ENCODE measurements around the gene FBXO47.

DNA sequence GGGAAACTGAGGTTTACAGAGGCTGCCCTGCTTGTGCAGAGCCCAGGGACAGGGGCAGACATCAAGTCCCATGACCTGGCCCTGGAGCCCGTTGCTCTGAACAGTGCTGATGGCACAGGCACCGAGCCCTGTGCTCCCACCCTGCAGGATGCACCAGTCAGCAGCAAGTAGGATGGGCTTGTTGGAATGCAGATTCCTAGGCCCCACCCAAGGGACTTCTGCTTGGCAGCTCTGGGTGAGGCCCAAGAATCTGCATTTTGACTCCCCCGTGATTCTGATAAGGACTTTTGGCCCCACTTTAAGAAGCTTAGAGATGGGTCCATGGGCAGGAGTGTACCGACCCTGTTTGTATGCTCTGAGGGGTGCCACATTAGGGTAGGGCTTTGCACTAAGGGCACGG is 74.1 kb downstream of the FBXO47 start:
- TF ChIP-seq EZH2 (IDR thresholded peaks at IDR 0.05) (no peak), FOXP2 (optimal IDR thresholded peaks at IDR 0.05; ENCODE audit: control extremely low read depth, extremely low read length, insufficient read depth) (no peak), POLR2AphosphoS5 (IDR thresholded peaks at IDR 0.05; ENCODE audit: borderline replicate concordance, low read depth, low read length) (no peak)
